Spleen (tissue), 11 donors: ENCODE results near the gene DEDD. TPM values are rescaled to one million over a fixed set of nuclear protein-coding genes. Genes with fewer than 3 reads are reported as not detected.

Experiments
- DNase-seq: peaks from one replicate; pipeline ENCODE4 v3.0.0-alpha.2; 2020
- H3K27ac ChIP-seq, 8 donors: fragments of 200-600 bp; sonication (generic) in 7 of 8; 1 replicate in 4 of 8; 2 replicates in 4 of 8; pipeline versions ENCODE4 v1.5.0 to v1.8.0; 2016 to 2021; ENCODE audit warnings: inconsistent platforms in 4 of 8, mild to moderate bottlenecking in 4 of 8, moderate library complexity in 1 of 8
- H3K27me3 ChIP-seq, 7 donors: fragments of 200-600 bp; sonication (generic) in 6 of 7; replicated peaks in 1 of 7; 1 replicate in 4 of 7; 2 replicates in 3 of 7; pipeline versions ENCODE4 v1.5.0 to v1.8.0; 2016 to 2021; ENCODE audit warnings: inconsistent platforms in 3 of 7, mild to moderate bottlenecking in 1 of 7
- H3K36me3 ChIP-seq, 6 donors: fragments of 200-600 bp; sonication (generic) in 5 of 6; 1 replicate in 4 of 6; 2 replicates in 2 of 6; pipeline versions ENCODE4 v1.5.0 to v1.8.0; 2016 to 2021; ENCODE audit warnings: inconsistent platforms in 2 of 6
- H3K4me1 ChIP-seq, 6 donors: fragments of 200-600 bp; sonication (generic) in 5 of 6; 1 replicate in 3 of 6; 2 replicates in 3 of 6; pipeline versions ENCODE4 v1.5.0 to v1.8.0; 2016 to 2021; ENCODE audit warnings: inconsistent platforms in 3 of 6
- H3K4me3 ChIP-seq, 8 donors: fragments of 200-600 bp; sonication (generic) in 7 of 8; 1 replicate in 4 of 8; 2 replicates in 4 of 8; pipeline versions ENCODE4 v1.5.0 to v1.8.0; 2016 to 2021; ENCODE audit warnings: inconsistent platforms in 4 of 8, mild to moderate bottlenecking in 4 of 8, moderate library complexity in 2 of 8
- H3K9me3 ChIP-seq, 8 donors: fragments of 200-600 bp; sonication (generic) in 7 of 8; 1 replicate in 4 of 8; 2 replicates in 4 of 8; pipeline versions ENCODE4 v1.5.0 to v1.8.0; 2016 to 2021; ENCODE audit warnings: inconsistent platforms in 4 of 8
- POLR2A ChIP-seq, 3 donors: fragments of 450-650 bp; IDR thresholded peaks; one replicate each; pipeline ENCODE4 v1.5.1; 2017; ENCODE audit warnings: antibody characterized with exemption in 3 of 3, mild to moderate bottlenecking in 1 of 3
- WGBS, 5 donors: extraction: QIAGEN DNeasy Blood & Tissue Kit in 3 of 5; methylation state at CpG; one replicate each; pipeline versions ENCODE4 v1.1.5 to v1.1.7; 2013 to 2018; 5-methylcytosine and 5-hydroxymethylcytosine counted together
- intact Hi-C: fragments of 100-400 bp; cut with DNase I; formaldehyde crosslinking; loops from one replicate; pipeline ENCODE4 v1.15.0; 2023; ENCODE audit warnings: low total_unique reads
- polyA plus RNA-seq, 3 donors: library from polyadenylated mRNA; stranded (reverse); fragments of 200-250 nt; gene quantifications; one replicate each; pipeline ENCODE4 v1.2.1, GENCODE V29; 2013
- small RNA-seq, 4 donors: library from RNA; depleted of rRNA; stranded (forward); fragments of <200 nt; gene quantifications; one replicate each; pipeline ENCODE3, GENCODE V24; 2016
- total RNA-seq, 7 donors: library from RNA; depleted of rRNA in 3 of 7; stranded (reverse); fragments of >200 nt in 3 of 7; fragmentation: NEBNext Ultra II Directional in 4 of 7; extraction: Animal tissue kit (Norgen Biotek cat#: 25700) in 4 of 7; gene quantifications; one replicate each; pipeline versions ENCODE4 v1.1.0 to v1.2.1, GENCODE V29; 2016 to 2021
- TF ChIP-seq, protein P1 (sequence below), 11 experiments: fragments of 200-600 bp in 7 of 11; fragments of 450-650 bp in 4 of 11; sonication (generic) in 4 of 11; IDR thresholded peaks in 8 of 11; conservative IDR thresholded peaks in 3 of 11; 1 replicate in 7 of 11; 2 replicates in 4 of 11; pipeline versions ENCODE4 v1.4.0 to v1.8.0; 2016 to 2021; ENCODE audit warnings: antibody characterized with exemption in 11 of 11, inconsistent platforms in 4 of 11, mild to moderate bottlenecking in 1 of 11
- donor health status: healthy with polysubstance abuse.
- donor health status: DM: no; HTN: no; CAD: no; lungs with moderate emphysema.
- donor health status: DM: no; HTN: no; CAD: no.
- donor health status: Bipolar disorder and iron deficiency.
- donor health status: healthy.
- donor health status: DM: no; HTN: no; CAD: no.
- donor health status: DM: yes; HTN: yes; CAD: no.

Gene DEDD
- total and polyA plus RNA-seq, 10 donors, result 15.9 to 49.1 (median 37.6) TPM

DNA sequence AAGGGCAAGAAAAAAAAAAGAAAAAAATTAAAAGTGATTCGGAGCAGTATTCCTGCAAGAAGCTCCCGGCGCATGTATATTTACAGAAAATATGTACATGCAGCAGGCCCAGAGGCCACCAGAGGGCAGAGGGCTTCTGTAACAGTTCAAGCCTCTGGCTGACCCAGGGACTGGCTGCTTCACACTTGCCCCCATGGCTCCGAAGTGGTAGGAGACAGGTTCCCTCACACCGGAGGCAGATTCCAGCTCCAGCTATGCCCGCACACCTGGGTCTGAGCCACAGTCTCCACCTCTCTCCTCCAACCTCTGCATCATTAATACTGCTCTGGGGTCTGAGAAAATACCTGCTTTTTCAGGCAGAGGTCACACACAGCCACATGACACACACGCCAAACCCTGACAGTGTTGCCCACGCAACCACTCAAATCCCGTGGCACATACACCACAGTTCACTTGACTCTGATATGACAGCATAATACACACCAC lies 60.5 kb downstream of the DEDD start:
- 61 to 74% (median 66%) methylated on average over 9 of the region's 9 CpGs for WGBS, 5 donors
- H3K36me3 ChIP-seq, result peaks cover 0 to 7% (median 0%) of the 10 kb centered on the region in 6 donors
- H3K9me3 ChIP-seq, result no peaks in the 10 kb centered on the region
- no peak overlapping the region for H3K4me3 ChIP-seq
- intact Hi-C loops, result no loop called here
- H3K4me1 ChIP-seq, result peaks cover 5 to 49% (median 38%) of the 10 kb centered on the region in 6 donors
- H3K27ac ChIP-seq, result peak overlapping the region in 1 of 8 donors; percentile 99
- TF ChIP-seq, protein P1, sequence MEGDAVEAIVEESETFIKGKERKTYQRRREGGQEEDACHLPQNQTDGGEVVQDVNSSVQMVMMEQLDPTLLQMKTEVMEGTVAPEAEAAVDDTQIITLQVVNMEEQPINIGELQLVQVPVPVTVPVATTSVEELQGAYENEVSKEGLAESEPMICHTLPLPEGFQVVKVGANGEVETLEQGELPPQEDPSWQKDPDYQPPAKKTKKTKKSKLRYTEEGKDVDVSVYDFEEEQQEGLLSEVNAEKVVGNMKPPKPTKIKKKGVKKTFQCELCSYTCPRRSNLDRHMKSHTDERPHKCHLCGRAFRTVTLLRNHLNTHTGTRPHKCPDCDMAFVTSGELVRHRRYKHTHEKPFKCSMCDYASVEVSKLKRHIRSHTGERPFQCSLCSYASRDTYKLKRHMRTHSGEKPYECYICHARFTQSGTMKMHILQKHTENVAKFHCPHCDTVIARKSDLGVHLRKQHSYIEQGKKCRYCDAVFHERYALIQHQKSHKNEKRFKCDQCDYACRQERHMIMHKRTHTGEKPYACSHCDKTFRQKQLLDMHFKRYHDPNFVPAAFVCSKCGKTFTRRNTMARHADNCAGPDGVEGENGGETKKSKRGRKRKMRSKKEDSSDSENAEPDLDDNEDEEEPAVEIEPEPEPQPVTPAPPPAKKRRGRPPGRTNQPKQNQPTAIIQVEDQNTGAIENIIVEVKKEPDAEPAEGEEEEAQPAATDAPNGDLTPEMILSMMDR (IDR thresholded peaks at IDR 0.05 in 8 of 11, conservative IDR thresholded peaks at IDR 0.05 in 3 of 11), result peak in 10 of 11 experiments; percentile 33 to 69 (median 62)
- TF ChIP-seq POLR2A (IDR thresholded peaks at IDR 0.05), result no peak
- DNase-seq, result peak; percentile 89
- H3K27me3 ChIP-seq, result no peaks in the 10 kb centered on the region

Small RNA genes within 50 kb of the gene (small RNA-seq; reads per million reads assigned to genes)
- gene RF01225, result 0 reads per million in 4 donors

Other genes with a start within 250 kb of the DEDD start
- 1 to 10 TPM in 6 of 7 donors, under 1 TPM in 1; 0.52 to 2.5 (median 1.7) TPM for gene ITLN1, start 247.5 kb downstream of the DEDD start, total RNA-seq
- 1 to 10 TPM in 2 of 3 donors, under 1 TPM in 1; 0.87 to 3.6 (median 1.6) TPM for gene ITLN1, start 247.5 kb downstream of the DEDD start, polyA plus RNA-seq
- gene ITLN2, start 177.9 kb downstream of the DEDD start, total RNA-seq, result not detected
- not detected for gene ITLN2, start 177.9 kb downstream of the DEDD start, polyA plus RNA-seq
- 10 to 100 TPM; 46.7 to 77.2 (median 56.8) TPM for gene F11R, start 111.5 kb downstream of the DEDD start, total RNA-seq
- gene F11R, start 111.5 kb downstream of the DEDD start, polyA plus RNA-seq, result 10 to 100 TPM in 1 of 3 donors, 1 to 10 TPM in 2; 6.4 to 16.5 (median 8.4) TPM
- gene TSTD1, start 93.7 kb downstream of the DEDD start, total RNA-seq, result 10 to 100 TPM; 24.3 to 31.9 (median 29.7) TPM
- gene TSTD1, start 93.7 kb downstream of the DEDD start, polyA plus RNA-seq, result 100 to 1,000 TPM in 1 of 3 donors, 10 to 100 TPM in 2; 87.6 to 141 (median 94.2) TPM
- 100 to 1,000 TPM; 113 to 158 (median 123) TPM for gene USF1, start 86.7 kb downstream of the DEDD start, total RNA-seq
- 100 to 1,000 TPM; 132 to 339 (median 228) TPM for gene USF1, start 86.7 kb downstream of the DEDD start, polyA plus RNA-seq
- 100 to 1,000 TPM; 103 to 145 (median 129) TPM for gene ARHGAP30, start 62.8 kb downstream of the DEDD start, total RNA-seq
- 10 to 100 TPM; 28.8 to 81.5 (median 31.1) TPM for gene ARHGAP30, start 62.8 kb downstream of the DEDD start, polyA plus RNA-seq
- gene NECTIN4, start 43.1 kb downstream of the DEDD start, total RNA-seq, result not detected
- gene NECTIN4, start 43.1 kb downstream of the DEDD start, polyA plus RNA-seq, result under 1 TPM; 0.03 to 0.06 (median 0.04) TPM
- 1 to 10 TPM; 1.1 to 2.1 (median 1.3) TPM for gene KLHDC9, start 34.3 kb downstream of the DEDD start, total RNA-seq
- 1 to 10 TPM; 1.9 to 3.9 (median 3.2) TPM for gene KLHDC9, start 34.3 kb downstream of the DEDD start, polyA plus RNA-seq
- 10 to 100 TPM; 14.9 to 49.4 (median 38.5) TPM for gene PFDN2, start 14.6 kb downstream of the DEDD start, total RNA-seq
- 100 to 1,000 TPM; 122 to 140 (median 133) TPM for gene PFDN2, start 14.6 kb downstream of the DEDD start, polyA plus RNA-seq
- 10 to 100 TPM; 29.4 to 48.2 (median 43.6) TPM for gene NIT1, start 14.6 kb downstream of the DEDD start, total RNA-seq
- gene NIT1, start 14.6 kb downstream of the DEDD start, polyA plus RNA-seq, result 10 to 100 TPM; 27.7 to 36.9 (median 31.5) TPM
- 10 to 100 TPM; 62.8 to 76.3 (median 71.2) TPM for gene UFC1, start 21.3 kb upstream of the DEDD start, total RNA-seq
- gene UFC1, start 21.3 kb upstream of the DEDD start, polyA plus RNA-seq, result 100 to 1,000 TPM; 114 to 130 (median 119) TPM
- gene USP21, start 26.8 kb upstream of the DEDD start, total RNA-seq, result 10 to 100 TPM; 25.3 to 33.0 (median 29.4) TPM
- gene USP21, start 26.8 kb upstream of the DEDD start, polyA plus RNA-seq, result 10 to 100 TPM; 17.9 to 26.1 (median 24.4) TPM
- gene PPOX, start 33.8 kb upstream of the DEDD start, total RNA-seq, result 10 to 100 TPM; 25.5 to 41.3 (median 35.6) TPM
- 10 to 100 TPM; 33.5 to 74.7 (median 44.5) TPM for gene PPOX, start 33.8 kb upstream of the DEDD start, polyA plus RNA-seq
- gene B4GALT3, start 44.8 kb upstream of the DEDD start, total RNA-seq, result 10 to 100 TPM; 29.2 to 52.8 (median 35.6) TPM
- 10 to 100 TPM; 21.0 to 41.3 (median 31.8) TPM for gene B4GALT3, start 44.8 kb upstream of the DEDD start, polyA plus RNA-seq
- 10 to 100 TPM in 4 of 7 donors, 1 to 10 TPM in 3; 1.1 to 37.8 (median 11.0) TPM for gene ADAMTS4, start 66.4 kb upstream of the DEDD start, total RNA-seq
- gene ADAMTS4, start 66.4 kb upstream of the DEDD start, polyA plus RNA-seq, result 1 to 10 TPM in 1 of 3 donors, under 1 TPM in 2; 0.26 to 1.2 (median 0.91) TPM
- 100 to 1,000 TPM in 1 of 7 donors, 10 to 100 TPM in 6; 76.5 to 110 (median 88.0) TPM for gene NDUFS2, start 69.7 kb upstream of the DEDD start, total RNA-seq
- gene NDUFS2, start 69.7 kb upstream of the DEDD start, polyA plus RNA-seq, result 10 to 100 TPM; 27.0 to 44.7 (median 34.1) TPM
- gene FCER1G, start 82.6 kb upstream of the DEDD start, total RNA-seq, result 100 to 1,000 TPM; 167 to 402 (median 268) TPM
- gene FCER1G, start 82.6 kb upstream of the DEDD start, polyA plus RNA-seq, result 100 to 1,000 TPM; 148 to 236 (median 202) TPM
- not detected for gene APOA2, start 91.0 kb upstream of the DEDD start, total RNA-seq
- under 1 TPM in 1 of 3 donors, not detected in 2; 0.29 TPM for gene APOA2, start 91.0 kb upstream of the DEDD start, polyA plus RNA-seq
- gene TOMM40L, start 93.4 kb upstream of the DEDD start, total RNA-seq, result 10 to 100 TPM in 5 of 7 donors, 1 to 10 TPM in 2; 8.3 to 15.3 (median 10.7) TPM
- gene TOMM40L, start 93.4 kb upstream of the DEDD start, polyA plus RNA-seq, result 1 to 10 TPM; 6.2 to 8.9 (median 6.5) TPM
- not detected for gene NR1I3, start 105.5 kb upstream of the DEDD start, total RNA-seq
- under 1 TPM in 2 of 3 donors, not detected in 1; 0.06 to 0.11 TPM for gene NR1I3, start 105.5 kb upstream of the DEDD start, polyA plus RNA-seq
- under 1 TPM in 2 of 7 donors, not detected in 5; 0.20 to 0.26 TPM for gene PCP4L1, start 126.1 kb upstream of the DEDD start, total RNA-seq
- under 1 TPM in 2 of 3 donors, not detected in 1; 0.19 to 0.20 TPM for gene PCP4L1, start 126.1 kb upstream of the DEDD start, polyA plus RNA-seq
- 10 to 100 TPM in 1 of 7 donors, 1 to 10 TPM in 6; 3.9 to 11.9 (median 7.1) TPM for gene MPZ, start 177.3 kb upstream of the DEDD start, total RNA-seq
- gene MPZ, start 177.3 kb upstream of the DEDD start, polyA plus RNA-seq, result 1 to 10 TPM; 1.5 to 9.4 (median 2.1) TPM
- gene SDHC, start 181.7 kb upstream of the DEDD start, total RNA-seq, result 100 to 1,000 TPM in 6 of 7 donors, 10 to 100 TPM in 1; 95.6 to 170 (median 147) TPM
- 100 to 1,000 TPM in 1 of 3 donors, 10 to 100 TPM in 2; 57.0 to 131 (median 87.9) TPM for gene SDHC, start 181.7 kb upstream of the DEDD start, polyA plus RNA-seq
- gene CFAP126, start 235.2 kb upstream of the DEDD start, total RNA-seq, result not detected
- not detected for gene CFAP126, start 235.2 kb upstream of the DEDD start, polyA plus RNA-seq